WTC11 (cell line): ENCODE measurements around the gene ZDHHC14. TPM values are rescaled to one million over a fixed set of nuclear protein-coding genes. Genes with fewer than 3 reads are reported as not detected.

ENCODE experiments used
- ATAC-seq: fragments of 200-7000 bp; cut with Tn5 transposase; 2 replicates; pipeline ENCODE4 v1.10.0; 2021; ENCODE audit warnings: mild to moderate bottlenecking, moderate library complexity
- CTCF ChIA-PET: fragments of 300-600 bp; sonication (Branson Sonifier 250); formaldehyde crosslinking; loops from one replicate; lab custom pipeline; 2021; ENCODE audit warnings: antibody characterized with exemption; lab: Charles Lee
- POLR2A ChIA-PET: fragments of 350-600 bp; sonication (Branson Sonifier 250); formaldehyde crosslinking; loops from one replicate; lab custom pipeline; 2021; ENCODE audit warnings: antibody characterized with exemption; lab: Charles Lee
- DNase-seq: peaks from one replicate; pipeline ENCODE4 v3.0.0; 2021; ENCODE audit warnings: low spot score
- H3K27ac Mint-ChIP-seq: 2 replicates; pipeline ENCODE4 v1.8.0; 2021; ENCODE audit warnings: mixed read lengths
- H3K27me3 Mint-ChIP-seq: 2 replicates; pipeline ENCODE4 v1.8.0; 2021; ENCODE audit warnings: low read depth, mild to moderate bottlenecking, moderate library complexity, mixed read lengths
- H3K36me3 Mint-ChIP-seq: 2 replicates; pipeline ENCODE4 v1.8.0; 2021; ENCODE audit warnings: mixed read lengths
- H3K4me1 Mint-ChIP-seq: 2 replicates; pipeline ENCODE4 v1.8.0; 2022; ENCODE audit warnings: mixed read lengths
- H3K4me3 Mint-ChIP-seq: 2 replicates; pipeline ENCODE4 v1.8.0; 2021; ENCODE audit warnings: mild to moderate bottlenecking, moderate library complexity, mixed read lengths
- H3K9me3 Mint-ChIP-seq: 2 replicates; pipeline ENCODE4 v1.8.0; 2021; ENCODE audit warnings: mixed read lengths
- AFF4 ChIP-seq: sonication (generic); formaldehyde crosslinking; IDR thresholded peaks from 2 replicates; pipeline ENCODE4 v1.8.1; 2023; ENCODE audit warnings: mild to moderate bottlenecking, missing genetic modification reagents, borderline replicate concordance
- ATF1 ChIP-seq: sonication (generic); formaldehyde crosslinking; IDR thresholded peaks from 2 replicates; pipeline ENCODE4 v1.8.1; 2023; ENCODE audit warnings: mild to moderate bottlenecking, moderate library complexity, missing genetic modification reagents
- CREM ChIP-seq: sonication (generic); formaldehyde crosslinking; IDR thresholded peaks from 2 replicates; pipeline ENCODE4 v1.8.1; 2022; ENCODE audit warnings: mild to moderate bottlenecking, missing genetic modification reagents, moderate library complexity
- JAZF1 ChIP-seq: fragments of 250-450 bp; sonication (Bioruptor Pico); IDR thresholded peaks from 2 replicates; pipeline ENCODE4 v1.9.0; 2021; ENCODE audit warnings: moderate library complexity, mild to moderate bottlenecking, inconsistent platforms
- MYBL2 ChIP-seq: sonication (generic); formaldehyde crosslinking; IDR thresholded peaks from 2 replicates; pipeline ENCODE4 v1.8.1; 2023; ENCODE audit warnings: mild to moderate bottlenecking, moderate library complexity, missing genetic modification reagents
- NFATC4 ChIP-seq: fragments of 250-450 bp; sonication (Bioruptor Pico); IDR thresholded peaks from 2 replicates; pipeline ENCODE4 v1.9.0; 2021; ENCODE audit warnings: mild to moderate bottlenecking
- NR1H2 ChIP-seq: sonication (generic); formaldehyde crosslinking; IDR thresholded peaks from 2 replicates; pipeline ENCODE4 v1.9.0; 2021; ENCODE audit warnings: mild to moderate bottlenecking, moderate library complexity, missing genetic modification reagents
- NR2C2 ChIP-seq: sonication (generic); formaldehyde crosslinking; IDR thresholded peaks from 2 replicates; pipeline ENCODE4 v1.8.0; 2022; ENCODE audit warnings: mild to moderate bottlenecking, missing genetic modification reagents
- RELA ChIP-seq: sonication (generic); formaldehyde crosslinking; IDR thresholded peaks from 2 replicates; pipeline ENCODE4 v1.8.1; 2022; ENCODE audit warnings: missing genetic modification reagents, mild to moderate bottlenecking, borderline replicate concordance
- TEAD1 ChIP-seq: sonication (generic); formaldehyde crosslinking; IDR thresholded peaks from 2 replicates; pipeline ENCODE4 v1.8.0; 2022; ENCODE audit warnings: mild to moderate bottlenecking, missing genetic modification reagents
- ZNF232 ChIP-seq: sonication (generic); formaldehyde crosslinking; IDR thresholded peaks from 2 replicates; pipeline ENCODE4 v1.8.0; 2022; ENCODE audit warnings: mild to moderate bottlenecking, missing genetic modification reagents
- ZNF317 ChIP-seq: sonication (generic); formaldehyde crosslinking; IDR thresholded peaks from 2 replicates; pipeline ENCODE4 v1.8.1; 2023; ENCODE audit warnings: low read depth, mild to moderate bottlenecking, moderate library complexity, missing genetic modification reagents, borderline replicate concordance
- ZNF396 ChIP-seq: fragments of 250-450 bp; sonication (Bioruptor Pico); IDR thresholded peaks from 2 replicates; pipeline ENCODE4 v1.8.0; 2021; ENCODE audit warnings: mild to moderate bottlenecking, moderate library complexity, borderline replicate concordance
- ZNF671 ChIP-seq: fragments of 250-450 bp; sonication (Bioruptor Pico); IDR thresholded peaks from 2 replicates; pipeline ENCODE4 v1.8.0; 2021; ENCODE audit warnings: mild to moderate bottlenecking
- total RNA-seq: library from RNA; stranded (reverse); gene quantifications from 3 replicates; pipeline ENCODE4 v1.2.3, GENCODE V29; 2021
- TF ChIP-seq, protein P1 (sequence below): sonication (generic); formaldehyde crosslinking; IDR thresholded peaks from 2 replicates; pipeline ENCODE4 v1.8.0; 2023; ENCODE audit warnings: missing genetic modification reagents, mild to moderate bottlenecking, borderline replicate concordance
- TF ChIP-seq, protein P2 (sequence below): sonication (generic); formaldehyde crosslinking; IDR thresholded peaks from 2 replicates; pipeline ENCODE4 v1.8.0; 2023; ENCODE audit warnings: missing genetic modification reagents
- TF ChIP-seq, protein P3 (sequence below): fragments of 250-450 bp; sonication (Bioruptor Pico); IDR thresholded peaks from 2 replicates; pipeline ENCODE4 v1.9.0; 2021; ENCODE audit warnings: moderate library complexity, mild to moderate bottlenecking, inconsistent platforms, borderline replicate concordance
- TF ChIP-seq, protein P4 (sequence below): sonication (generic); formaldehyde crosslinking; conservative IDR thresholded peaks from 2 replicates; pipeline ENCODE4 v1.8.1; 2022; ENCODE audit warnings: mild to moderate bottlenecking, missing genetic modification reagents
- TF ChIP-seq, protein P5 (sequence below): sonication (generic); formaldehyde crosslinking; IDR thresholded peaks from 2 replicates; pipeline ENCODE4 v1.8.0; 2023; ENCODE audit warnings: mild to moderate bottlenecking, missing genetic modification reagents

ZDHHC14 gene
- total RNA-seq, 1 experiment from 2014 or later, result 6.6 TPM

DNA sequence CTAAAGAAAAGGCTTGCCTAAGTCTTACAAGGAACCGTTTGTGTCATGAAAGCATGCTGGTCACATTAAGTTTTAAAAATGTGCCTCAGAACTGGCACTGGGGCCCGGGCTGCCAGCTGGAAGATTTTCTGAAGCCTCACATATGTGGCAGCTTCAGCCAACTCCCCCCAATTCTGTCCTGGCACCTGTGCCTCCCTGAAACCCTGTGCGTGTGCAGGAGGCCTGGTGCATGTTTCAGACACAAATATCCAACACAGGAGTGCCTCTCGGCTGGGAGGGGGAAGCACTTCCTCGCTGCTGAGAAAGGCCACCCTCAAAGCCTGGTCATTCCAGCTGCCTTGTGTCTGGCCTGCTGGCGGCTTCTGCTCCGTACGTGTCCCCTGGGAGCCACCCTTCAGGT is 253.6 kb downstream of the ZDHHC14 start:
- Mint-ChIP-seq H3K4me3 (no peak overlapping the region), H3K4me1 (peaks cover 11% of the 10 kb centered on the region), H3K27ac (no peak overlapping the region), H3K9me3 (no peaks in the 10 kb centered on the region), H3K36me3 (no peaks in the 10 kb centered on the region)
- no peak for DNase-seq
- CTCF ChIA-PET, result no interaction called here
- POLR2A ChIA-PET, result no interaction called here
- no peak for ATAC-seq
- TF ChIP-seq TEAD1 (no peak), AFF4 (CRISPR knock-in tag) (no peak), RELA (no peak), ZNF396 (CRISPR knock-in tag) (no peak), ZNF671 (CRISPR knock-in tag) (no peak), MYBL2 (CRISPR knock-in tag) (no peak), ATF1 (no peak), NFATC4 (no peak), CREM (CRISPR knock-in tag) (no peak), ZNF317 (CRISPR knock-in tag) (no peak), ZNF232 (no peak), NR1H2 (CRISPR knock-in tag) (no peak), JAZF1 (CRISPR knock-in tag) (no peak), NR2C2 (CRISPR knock-in tag) (no peak)
- TF ChIP-seq, protein P1, sequence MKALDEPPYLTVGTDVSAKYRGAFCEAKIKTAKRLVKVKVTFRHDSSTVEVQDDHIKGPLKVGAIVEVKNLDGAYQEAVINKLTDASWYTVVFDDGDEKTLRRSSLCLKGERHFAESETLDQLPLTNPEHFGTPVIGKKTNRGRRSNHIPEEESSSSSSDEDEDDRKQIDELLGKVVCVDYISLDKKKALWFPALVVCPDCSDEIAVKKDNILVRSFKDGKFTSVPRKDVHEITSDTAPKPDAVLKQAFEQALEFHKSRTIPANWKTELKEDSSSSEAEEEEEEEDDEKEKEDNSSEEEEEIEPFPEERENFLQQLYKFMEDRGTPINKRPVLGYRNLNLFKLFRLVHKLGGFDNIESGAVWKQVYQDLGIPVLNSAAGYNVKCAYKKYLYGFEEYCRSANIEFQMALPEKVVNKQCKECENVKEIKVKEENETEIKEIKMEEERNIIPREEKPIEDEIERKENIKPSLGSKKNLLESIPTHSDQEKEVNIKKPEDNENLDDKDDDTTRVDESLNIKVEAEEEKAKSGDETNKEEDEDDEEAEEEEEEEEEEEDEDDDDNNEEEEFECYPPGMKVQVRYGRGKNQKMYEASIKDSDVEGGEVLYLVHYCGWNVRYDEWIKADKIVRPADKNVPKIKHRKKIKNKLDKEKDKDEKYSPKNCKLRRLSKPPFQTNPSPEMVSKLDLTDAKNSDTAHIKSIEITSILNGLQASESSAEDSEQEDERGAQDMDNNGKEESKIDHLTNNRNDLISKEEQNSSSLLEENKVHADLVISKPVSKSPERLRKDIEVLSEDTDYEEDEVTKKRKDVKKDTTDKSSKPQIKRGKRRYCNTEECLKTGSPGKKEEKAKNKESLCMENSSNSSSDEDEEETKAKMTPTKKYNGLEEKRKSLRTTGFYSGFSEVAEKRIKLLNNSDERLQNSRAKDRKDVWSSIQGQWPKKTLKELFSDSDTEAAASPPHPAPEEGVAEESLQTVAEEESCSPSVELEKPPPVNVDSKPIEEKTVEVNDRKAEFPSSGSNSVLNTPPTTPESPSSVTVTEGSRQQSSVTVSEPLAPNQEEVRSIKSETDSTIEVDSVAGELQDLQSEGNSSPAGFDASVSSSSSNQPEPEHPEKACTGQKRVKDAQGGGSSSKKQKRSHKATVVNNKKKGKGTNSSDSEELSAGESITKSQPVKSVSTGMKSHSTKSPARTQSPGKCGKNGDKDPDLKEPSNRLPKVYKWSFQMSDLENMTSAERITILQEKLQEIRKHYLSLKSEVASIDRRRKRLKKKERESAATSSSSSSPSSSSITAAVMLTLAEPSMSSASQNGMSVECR (CRISPR knock-in tag), result no peak
- TF ChIP-seq, protein P2, sequence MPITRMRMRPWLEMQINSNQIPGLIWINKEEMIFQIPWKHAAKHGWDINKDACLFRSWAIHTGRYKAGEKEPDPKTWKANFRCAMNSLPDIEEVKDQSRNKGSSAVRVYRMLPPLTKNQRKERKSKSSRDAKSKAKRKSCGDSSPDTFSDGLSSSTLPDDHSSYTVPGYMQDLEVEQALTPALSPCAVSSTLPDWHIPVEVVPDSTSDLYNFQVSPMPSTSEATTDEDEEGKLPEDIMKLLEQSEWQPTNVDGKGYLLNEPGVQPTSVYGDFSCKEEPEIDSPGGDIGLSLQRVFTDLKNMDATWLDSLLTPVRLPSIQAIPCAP (CRISPR knock-in tag), result no peak
- TF ChIP-seq, protein P3, sequence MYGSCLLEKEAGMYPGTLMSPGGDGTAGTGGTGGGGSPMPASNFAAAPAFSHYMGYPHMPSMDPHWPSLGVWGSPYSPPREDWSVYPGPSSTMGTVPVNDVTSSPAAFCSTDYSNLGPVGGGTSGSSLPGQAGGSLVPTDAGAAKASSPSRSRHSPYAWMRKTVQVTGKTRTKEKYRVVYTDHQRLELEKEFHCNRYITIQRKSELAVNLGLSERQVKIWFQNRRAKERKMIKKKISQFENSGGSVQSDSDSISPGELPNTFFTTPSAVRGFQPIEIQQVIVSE (CRISPR knock-in tag), result no peak
- TF ChIP-seq, protein P4, sequence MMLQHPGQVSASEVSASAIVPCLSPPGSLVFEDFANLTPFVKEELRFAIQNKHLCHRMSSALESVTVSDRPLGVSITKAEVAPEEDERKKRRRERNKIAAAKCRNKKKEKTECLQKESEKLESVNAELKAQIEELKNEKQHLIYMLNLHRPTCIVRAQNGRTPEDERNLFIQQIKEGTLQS, result no peak
- TF ChIP-seq, protein P5, sequence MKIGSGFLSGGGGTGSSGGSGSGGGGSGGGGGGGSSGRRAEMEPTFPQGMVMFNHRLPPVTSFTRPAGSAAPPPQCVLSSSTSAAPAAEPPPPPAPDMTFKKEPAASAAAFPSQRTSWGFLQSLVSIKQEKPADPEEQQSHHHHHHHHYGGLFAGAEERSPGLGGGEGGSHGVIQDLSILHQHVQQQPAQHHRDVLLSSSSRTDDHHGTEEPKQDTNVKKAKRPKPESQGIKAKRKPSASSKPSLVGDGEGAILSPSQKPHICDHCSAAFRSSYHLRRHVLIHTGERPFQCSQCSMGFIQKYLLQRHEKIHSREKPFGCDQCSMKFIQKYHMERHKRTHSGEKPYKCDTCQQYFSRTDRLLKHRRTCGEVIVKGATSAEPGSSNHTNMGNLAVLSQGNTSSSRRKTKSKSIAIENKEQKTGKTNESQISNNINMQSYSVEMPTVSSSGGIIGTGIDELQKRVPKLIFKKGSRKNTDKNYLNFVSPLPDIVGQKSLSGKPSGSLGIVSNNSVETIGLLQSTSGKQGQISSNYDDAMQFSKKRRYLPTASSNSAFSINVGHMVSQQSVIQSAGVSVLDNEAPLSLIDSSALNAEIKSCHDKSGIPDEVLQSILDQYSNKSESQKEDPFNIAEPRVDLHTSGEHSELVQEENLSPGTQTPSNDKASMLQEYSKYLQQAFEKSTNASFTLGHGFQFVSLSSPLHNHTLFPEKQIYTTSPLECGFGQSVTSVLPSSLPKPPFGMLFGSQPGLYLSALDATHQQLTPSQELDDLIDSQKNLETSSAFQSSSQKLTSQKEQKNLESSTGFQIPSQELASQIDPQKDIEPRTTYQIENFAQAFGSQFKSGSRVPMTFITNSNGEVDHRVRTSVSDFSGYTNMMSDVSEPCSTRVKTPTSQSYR, result no peak
- TF ChIP-seq, all 79 proteins: peak for 0
- no peaks in the 10 kb centered on the region for H3K27me3 Mint-ChIP-seq
